HepG2 (cell line): ENCODE results near the gene OR5B21.

Source experiments
- ZFP36 ChIP-seq: fragments of 150-350 bp; IDR thresholded peaks from 2 replicates; pipeline ENCODE4 v1.6.1; 2018; ENCODE audit warnings: borderline replicate concordance, low read length, low read depth; ENCODE audit not compliant: partially characterized antibody
- ZNF296 ChIP-seq: sonication (generic); formaldehyde crosslinking; conservative IDR thresholded peaks from 2 replicates; pipeline ENCODE4 v1.5.0; 2020; ENCODE audit warnings: mild to moderate bottlenecking, missing genetic modification reagents
- TF ChIP-seq, protein P1 (sequence below): sonication (generic); formaldehyde crosslinking; IDR thresholded peaks from 2 replicates; pipeline ENCODE4 v1.4.0; 2020; ENCODE audit warnings: missing genetic modification reagents

DNA sequence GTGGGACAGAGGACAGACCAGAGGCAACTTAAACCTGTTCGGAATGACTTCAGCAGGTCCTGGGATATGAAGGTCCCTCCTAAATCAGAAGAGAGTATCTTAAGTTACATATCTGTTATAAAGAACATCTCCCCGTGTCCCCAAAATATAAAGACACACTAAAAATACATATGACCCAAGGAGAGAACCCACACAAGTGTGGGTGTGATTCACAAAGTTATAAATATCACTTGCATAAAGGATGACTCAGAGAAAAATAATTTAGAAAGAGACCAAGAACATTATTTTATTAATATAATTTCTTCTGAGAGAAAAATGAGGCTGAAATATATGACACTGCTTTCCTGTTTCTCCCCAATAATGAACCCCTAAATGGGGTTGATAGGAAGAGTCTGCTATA is 14.2 kb downstream of the OR5B21 start:
- TF ChIP-seq, protein P1, sequence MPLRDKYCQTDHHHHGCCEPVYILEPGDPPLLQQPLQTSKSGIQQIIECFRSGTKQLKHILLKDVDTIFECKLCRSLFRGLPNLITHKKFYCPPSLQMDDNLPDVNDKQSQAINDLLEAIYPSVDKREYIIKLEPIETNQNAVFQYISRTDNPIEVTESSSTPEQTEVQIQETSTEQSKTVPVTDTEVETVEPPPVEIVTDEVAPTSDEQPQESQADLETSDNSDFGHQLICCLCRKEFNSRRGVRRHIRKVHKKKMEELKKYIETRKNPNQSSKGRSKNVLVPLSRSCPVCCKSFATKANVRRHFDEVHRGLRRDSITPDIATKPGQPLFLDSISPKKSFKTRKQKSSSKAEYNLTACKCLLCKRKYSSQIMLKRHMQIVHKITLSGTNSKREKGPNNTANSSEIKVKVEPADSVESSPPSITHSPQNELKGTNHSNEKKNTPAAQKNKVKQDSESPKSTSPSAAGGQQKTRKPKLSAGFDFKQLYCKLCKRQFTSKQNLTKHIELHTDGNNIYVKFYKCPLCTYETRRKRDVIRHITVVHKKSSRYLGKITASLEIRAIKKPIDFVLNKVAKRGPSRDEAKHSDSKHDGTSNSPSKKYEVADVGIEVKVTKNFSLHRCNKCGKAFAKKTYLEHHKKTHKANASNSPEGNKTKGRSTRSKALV (CRISPR knock-in tag) = no peak
- TF ChIP-seq ZNF296 (CRISPR knock-in tag) (no peak), ZFP36 (no peak)
